Vagina (tissue), 2 donors: ENCODE results near the gene RAB28. TPM values are rescaled to one million over a fixed set of nuclear protein-coding genes. Genes with fewer than 3 reads are reported as not detected.

Source experiments
- DNase-seq, 2 donors: peaks; one replicate each; pipeline ENCODE4 v3.0.0-alpha.2; 2017; ENCODE audit errors: extremely low spot score in 2 of 2
- H3K27ac ChIP-seq: fragments of 200-600 bp; sonication (generic); one replicate; pipeline ENCODE4 v1.5.1; 2019
- H3K27me3 ChIP-seq: fragments of 200-600 bp; sonication (generic); one replicate; pipeline ENCODE4 v1.5.1; 2019
- H3K36me3 ChIP-seq, 2 donors: fragments of 200-600 bp; sonication (generic); one replicate each; pipeline ENCODE4 v1.5.1; 2017 to 2019
- H3K4me1 ChIP-seq: fragments of 200-600 bp; sonication (generic); one replicate; pipeline ENCODE4 v1.5.1; 2019
- H3K4me3 ChIP-seq, 2 donors: fragments of 200-600 bp; sonication (generic); 1 replicate in 1 of 2; 2 replicates in 1 of 2; pipeline ENCODE4 v1.5.1; 2016 to 2019
- H3K9me3 ChIP-seq: fragments of 200-600 bp; sonication (generic); one replicate; pipeline ENCODE4 v1.5.1; 2019
- CTCF ChIP-seq, 3 experiments: fragments of 450-650 bp in 2 of 3; fragments of 200-600 bp in 1 of 3; sonication (generic) in 1 of 3; IDR thresholded peaks; one replicate each; pipeline ENCODE4 v1.5.1; 2017 to 2019; ENCODE audit warnings: antibody characterized with exemption in 3 of 3, mild to moderate bottlenecking in 2 of 3, moderate library complexity in 2 of 3
- POLR2A ChIP-seq, 2 donors: fragments of 450-650 bp; IDR thresholded peaks; one replicate each; pipeline ENCODE4 v1.6.1; 2017; ENCODE audit warnings: antibody characterized with exemption in 2 of 2, mild to moderate bottlenecking in 2 of 2, moderate library complexity in 2 of 2
- POLR2AphosphoS5 ChIP-seq, 2 donors: sonication (generic); formaldehyde crosslinking; IDR thresholded peaks; one replicate each; pipeline ENCODE4 v1.9.0; 2017; ENCODE audit warnings: antibody characterized with exemption in 2 of 2, mild to moderate bottlenecking in 2 of 2, low read depth in 1 of 2; ENCODE audit not compliant: insufficient read depth in 1 of 2
- intact Hi-C: fragments of 100-400 bp; cut with DNase I; formaldehyde crosslinking; loops from one replicate; pipeline ENCODE4 v1.15.1; 2023
- total RNA-seq: library from RNA; depleted of rRNA; stranded (reverse); fragments of >200 nt; gene quantifications from one replicate; pipeline ENCODE4 v1.2.3, GENCODE V29; 2016

RAB28 gene
- total RNA-seq, 1 donor from 2014 or later, result 182 TPM

- intact Hi-C loops, result no loop called here
These were observed 27.0 kb upstream of the RAB28 start for GRCh38 chr4:13511101-13511500.

GRCh38 chr4:13509442-13509841 lies 25.3 kb upstream of the RAB28 start:
- intact Hi-C loops, result no loop called here
- TF ChIP-seq POLR2AphosphoS5 (IDR thresholded peaks at IDR 0.05; ENCODE audit: insufficient read depth in 1 of 2, low read depth in 1 of 2) (no peak), POLR2A (IDR thresholded peaks at IDR 0.05) (no peak), CTCF (IDR thresholded peaks at IDR 0.05) (no peak)
- H3K36me3 ChIP-seq, result no peaks in the 10 kb centered on the region

More at GRCh38 chr4:13511101-13511500, 27.0 kb upstream of the RAB28 start:
- Histone ChIP-seq H3K27ac (no peak overlapping the region), H3K27me3 (no peaks in the 10 kb centered on the region), H3K4me3 (no peak overlapping the region), H3K36me3 (no peaks in the 10 kb centered on the region), H3K4me1 (no peaks in the 10 kb centered on the region), H3K9me3 (no peaks in the 10 kb centered on the region)
- TF ChIP-seq CTCF (IDR thresholded peaks at IDR 0.05) (no peak), POLR2A (IDR thresholded peaks at IDR 0.05) (no peak), POLR2AphosphoS5 (IDR thresholded peaks at IDR 0.05; ENCODE audit: insufficient read depth in 1 of 2, low read depth in 1 of 2) (no peak)
- no peak for DNase-seq

GRCh38 chr4:13504374-13504773 lies 20.2 kb upstream of the RAB28 start:
- Histone ChIP-seq H3K9me3 (no peaks in the 10 kb centered on the region), H3K27ac (no peak overlapping the region), H3K4me3 (no peak overlapping the region), H3K27me3 (no peaks in the 10 kb centered on the region), H3K36me3 (no peaks in the 10 kb centered on the region), H3K4me1 (no peaks in the 10 kb centered on the region)
- DNase-seq, result no peak
- no peak for TF ChIP-seq CTCF (IDR thresholded peaks at IDR 0.05)
- no peak for TF ChIP-seq POLR2AphosphoS5 (IDR thresholded peaks at IDR 0.05; ENCODE audit: insufficient read depth in 1 of 2, low read depth in 1 of 2)
- TF ChIP-seq POLR2A (IDR thresholded peaks at IDR 0.05), result no peak
- intact Hi-C loops, result no loop called here

More at GRCh38 chr4:13509442-13509841, 25.3 kb upstream of the RAB28 start:
- H3K9me3 ChIP-seq, result no peaks in the 10 kb centered on the region
- no peak for DNase-seq
- H3K27ac ChIP-seq, result no peak overlapping the region
- H3K4me1 ChIP-seq, result no peaks in the 10 kb centered on the region
- no peak overlapping the region for H3K4me3 ChIP-seq
- no peaks in the 10 kb centered on the region for H3K27me3 ChIP-seq

GRCh38 chr4:13498469-13498868 lies 14.3 kb upstream of the RAB28 start:
- no peak overlapping the region for H3K27ac ChIP-seq
- H3K9me3 ChIP-seq, result no peaks in the 10 kb centered on the region
- H3K36me3 ChIP-seq, result no peaks in the 10 kb centered on the region
- no peak for DNase-seq
- H3K4me1 ChIP-seq, result no peaks in the 10 kb centered on the region
- no peaks in the 10 kb centered on the region for H3K27me3 ChIP-seq
- TF ChIP-seq CTCF (IDR thresholded peaks at IDR 0.05) (no peak), POLR2A (IDR thresholded peaks at IDR 0.05) (no peak), POLR2AphosphoS5 (IDR thresholded peaks at IDR 0.05; ENCODE audit: insufficient read depth in 1 of 2, low read depth in 1 of 2) (no peak)
- intact Hi-C loops, result loop anchor here (5.0 kb wide), 1 partner anchor 296 kb away; no protein-coding TSS in a partner anchor
- H3K4me3 ChIP-seq, result no peak overlapping the region

GRCh38 chr4:13496605-13497004 lies 12.5 kb upstream of the RAB28 start:
- H3K27me3 ChIP-seq, result no peaks in the 10 kb centered on the region
- no peaks in the 10 kb centered on the region for H3K9me3 ChIP-seq
- no peaks in the 10 kb centered on the region for H3K4me1 ChIP-seq
- intact Hi-C loops, result loop anchor here (5.0 kb wide), 1 partner anchor 294 kb away; no protein-coding TSS in a partner anchor
- DNase-seq, result no peak
- no peaks in the 10 kb centered on the region for H3K36me3 ChIP-seq
- H3K27ac ChIP-seq, result no peak overlapping the region
- H3K4me3 ChIP-seq, result no peak overlapping the region
- TF ChIP-seq CTCF (IDR thresholded peaks at IDR 0.05), result no peak
- no peak for TF ChIP-seq POLR2A (IDR thresholded peaks at IDR 0.05)
- TF ChIP-seq POLR2AphosphoS5 (IDR thresholded peaks at IDR 0.05; ENCODE audit: insufficient read depth in 1 of 2, low read depth in 1 of 2), result no peak
